ENCODE measurements around the gene ZNF69. TPM values are rescaled to one million over a fixed set of nuclear protein-coding genes. Genes with fewer than 3 reads are reported as not detected.
"Not testable (repeated sequence)": the region's sequence is repeated elsewhere in the genome, so short reads cannot be mapped to it uniquely, and the experiment has no call there.

The ZNF69 gene
- polyA plus RNA-seq, 1 donor from 2014 or later: 14.4 TPM

GRCh38 chr19:11867766-11868165 is 19.8 kb upstream of the ZNF69 start:
- H3K27me3 ChIP-seq (ENCODE audit: insufficient read depth, low read depth, low read length); H3K79me2 ChIP-seq (replicated peaks; ENCODE audit: insufficient read depth, low read length); H3K4me3 ChIP-seq (ENCODE audit: low read length); H4K20me1 ChIP-seq (ENCODE audit: insufficient read depth); H3K36me3 ChIP-seq (ENCODE audit: insufficient read depth, low read length); H3K9ac ChIP-seq (ENCODE audit: low read length); H2AFZ ChIP-seq (ENCODE audit: low read depth, low read length); H3K9me2 ChIP-seq (ENCODE audit: insufficient read depth, low read length); H3K9me3 ChIP-seq (ENCODE audit: low read length); H3F3A ChIP-seq (ENCODE audit: insufficient read depth, low read length, poor library complexity, severe bottlenecking); H3K4me2 ChIP-seq (ENCODE audit: low read length); H3K27ac ChIP-seq (ENCODE audit: low read length): not testable (repeated sequence)

- Histone ChIP-seq H3K4me2 (ENCODE audit: low read length) (no peak overlapping the region), H3K36me3 (ENCODE audit: insufficient read depth, low read length) (no peaks in the 10 kb centered on the region), H3F3A (ENCODE audit: insufficient read depth, low read length, poor library complexity, severe bottlenecking) (no peaks in the 10 kb centered on the region), H3K9ac (ENCODE audit: low read length) (no peak overlapping the region), H3K79me2 (replicated peaks; ENCODE audit: insufficient read depth, low read length) (no peaks in the 10 kb centered on the region), H3K9me2 (ENCODE audit: insufficient read depth, low read length) (no peaks in the 10 kb centered on the region), H3K9me3 (ENCODE audit: low read length) (no peaks in the 10 kb centered on the region), H4K20me1 (ENCODE audit: insufficient read depth) (no peaks in the 10 kb centered on the region), H3K4me3 (ENCODE audit: low read length) (no peak overlapping the region), H2AFZ (ENCODE audit: low read depth, low read length) (no peak overlapping the region), H3K27ac (ENCODE audit: low read length) (no peak overlapping the region), H3K27me3 (ENCODE audit: insufficient read depth, low read depth, low read length) (no peaks in the 10 kb centered on the region)
- TF ChIP-seq EP300 (conservative IDR thresholded peaks at IDR 0.05; ENCODE audit: poor library complexity, severe bottlenecking) (no peak), CTCF (IDR thresholded peaks at IDR 0.05; ENCODE audit: poor library complexity, severe bottlenecking) (no peak), SMC3 (conservative IDR thresholded peaks at IDR 0.05; ENCODE audit: poor library complexity) (no peak), RAD21 (conservative IDR thresholded peaks at IDR 0.05) (no peak), POLR2AphosphoS5 (IDR thresholded peaks at IDR 0.05) (no peak)
Observed at GRCh38 chr19:11868188-11868587, 19.4 kb upstream of the ZNF69 start.

GRCh38 chr19:11872624-11873023 is 15.0 kb upstream of the ZNF69 start:
- Histone ChIP-seq H3K9ac (ENCODE audit: low read length) (no peak overlapping the region), H3K36me3 (ENCODE audit: insufficient read depth, low read length) (no peaks in the 10 kb centered on the region), H2AFZ (ENCODE audit: low read depth, low read length) (no peak overlapping the region), H3K79me2 (replicated peaks; ENCODE audit: insufficient read depth, low read length) (no peaks in the 10 kb centered on the region), H3K4me3 (ENCODE audit: low read length) (no peak overlapping the region), H3K27me3 (ENCODE audit: insufficient read depth, low read depth, low read length) (no peaks in the 10 kb centered on the region), H3K9me3 (ENCODE audit: low read length) (no peaks in the 10 kb centered on the region), H3K9me2 (ENCODE audit: insufficient read depth, low read length) (no peaks in the 10 kb centered on the region), H3K27ac (ENCODE audit: low read length) (no peak overlapping the region), H3F3A (ENCODE audit: insufficient read depth, low read length, poor library complexity, severe bottlenecking) (no peaks in the 10 kb centered on the region), H4K20me1 (ENCODE audit: insufficient read depth) (no peaks in the 10 kb centered on the region), H3K4me2 (ENCODE audit: low read length) (no peak overlapping the region)
- TF ChIP-seq POLR2AphosphoS5 (IDR thresholded peaks at IDR 0.05) (no peak), REST (IDR thresholded peaks at IDR 0.05; ENCODE audit: borderline replicate concordance) (no peak), EZH2 (IDR thresholded peaks at IDR 0.05; ENCODE audit: borderline replicate concordance, insufficient read depth, low read length, poor library complexity, severe bottlenecking) (no peak), MXI1 (conservative IDR thresholded peaks at IDR 0.05; ENCODE audit: poor library complexity, severe bottlenecking) (no peak), SMC3 (conservative IDR thresholded peaks at IDR 0.05; ENCODE audit: poor library complexity) (no peak), CTCF (IDR thresholded peaks at IDR 0.05; ENCODE audit: poor library complexity, severe bottlenecking) (no peak), TAF1 (IDR thresholded peaks at IDR 0.05; ENCODE audit: low read depth) (no peak), EP300 (conservative IDR thresholded peaks at IDR 0.05; ENCODE audit: poor library complexity, severe bottlenecking) (no peak), RAD21 (conservative IDR thresholded peaks at IDR 0.05) (no peak)

Data from neural cell (in vitro differentiated cells).